Measurements from ENCODE around the gene CBX5.
"Not testable (repeated sequence)": the region's sequence is repeated elsewhere in the genome, so short reads cannot be mapped to it uniquely, and the experiment has no call there.

Gene CBX5

DNA sequence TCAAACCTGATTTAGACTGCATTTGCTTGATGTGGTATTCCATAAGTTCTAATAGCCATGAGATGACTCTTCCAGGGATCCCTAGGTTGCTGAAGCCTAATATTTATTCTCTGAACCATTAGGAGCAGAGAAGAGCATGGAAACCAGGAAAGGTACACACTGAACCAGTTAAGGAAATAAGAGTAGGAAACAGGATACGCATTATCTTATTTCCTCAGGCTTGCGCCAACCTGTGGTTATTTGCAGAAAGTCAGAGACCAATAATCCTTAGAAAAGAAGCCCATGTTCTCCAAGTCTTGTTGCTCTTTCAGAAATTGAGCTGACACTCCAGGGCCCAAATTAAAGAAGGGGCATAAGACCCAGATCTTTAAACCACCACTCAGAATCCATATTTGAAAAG lies 49.4 kb downstream of the CBX5 start:
- DNase-seq, result no peak
- TF ChIP-seq, protein P1, sequence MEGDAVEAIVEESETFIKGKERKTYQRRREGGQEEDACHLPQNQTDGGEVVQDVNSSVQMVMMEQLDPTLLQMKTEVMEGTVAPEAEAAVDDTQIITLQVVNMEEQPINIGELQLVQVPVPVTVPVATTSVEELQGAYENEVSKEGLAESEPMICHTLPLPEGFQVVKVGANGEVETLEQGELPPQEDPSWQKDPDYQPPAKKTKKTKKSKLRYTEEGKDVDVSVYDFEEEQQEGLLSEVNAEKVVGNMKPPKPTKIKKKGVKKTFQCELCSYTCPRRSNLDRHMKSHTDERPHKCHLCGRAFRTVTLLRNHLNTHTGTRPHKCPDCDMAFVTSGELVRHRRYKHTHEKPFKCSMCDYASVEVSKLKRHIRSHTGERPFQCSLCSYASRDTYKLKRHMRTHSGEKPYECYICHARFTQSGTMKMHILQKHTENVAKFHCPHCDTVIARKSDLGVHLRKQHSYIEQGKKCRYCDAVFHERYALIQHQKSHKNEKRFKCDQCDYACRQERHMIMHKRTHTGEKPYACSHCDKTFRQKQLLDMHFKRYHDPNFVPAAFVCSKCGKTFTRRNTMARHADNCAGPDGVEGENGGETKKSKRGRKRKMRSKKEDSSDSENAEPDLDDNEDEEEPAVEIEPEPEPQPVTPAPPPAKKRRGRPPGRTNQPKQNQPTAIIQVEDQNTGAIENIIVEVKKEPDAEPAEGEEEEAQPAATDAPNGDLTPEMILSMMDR (IDR thresholded peaks at IDR 0.05; ENCODE audit: low read depth, low read length), result no peak
- H3K27me3 ChIP-seq, result no peaks in the 10 kb centered on the region
- peaks cover 26% of the 10 kb centered on the region for H3K36me3 ChIP-seq
- H3K4me3 ChIP-seq (ENCODE audit: low read depth, low read length), result no peak overlapping the region
- no peaks in the 10 kb centered on the region for H3K9me3 ChIP-seq
- no peaks in the 10 kb centered on the region; the same call in 1 of the 2 replicates for H3K4me1 ChIP-seq

DNA sequence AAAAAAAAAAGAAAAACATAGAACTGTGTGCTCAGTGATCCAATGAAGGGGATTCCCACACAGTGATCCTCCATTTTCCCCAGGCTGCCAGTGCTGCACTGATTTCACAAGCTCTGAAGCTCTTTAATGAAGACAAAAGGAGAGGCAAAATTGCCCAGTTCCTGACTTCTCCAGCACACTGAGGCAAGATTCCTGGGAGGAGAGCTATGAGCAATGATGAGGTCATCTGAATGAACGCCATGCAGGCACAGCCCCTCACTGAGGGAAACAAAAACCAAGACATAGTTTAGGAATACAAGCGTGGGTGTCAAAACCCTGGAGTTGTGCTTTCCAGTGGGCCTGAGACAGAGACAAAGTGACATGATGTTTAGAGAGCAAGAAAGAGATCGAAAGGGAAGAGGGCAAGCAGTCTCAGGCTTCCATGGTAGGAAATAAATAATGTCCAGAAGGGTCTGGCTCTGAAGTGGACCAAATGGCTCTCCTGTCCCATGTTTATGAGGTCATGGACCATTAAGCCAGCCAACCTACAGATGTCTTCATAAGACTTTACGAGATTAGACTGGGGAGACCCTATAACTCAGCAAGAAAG lies 50.2 kb downstream of the CBX5 start:
- no peak for DNase-seq
- Histone ChIP-seq H3K4me3 (ENCODE audit: low read depth, low read length) (no peak overlapping the region), H3K9me3 (no peaks in the 10 kb centered on the region), H3K27me3 (no peaks in the 10 kb centered on the region), H3K4me1 (no peaks in the 10 kb centered on the region; the same call in 1 of the 2 replicates), H3K36me3 (peaks cover 25% of the 10 kb centered on the region)
- TF ChIP-seq, protein P1 (IDR thresholded peaks at IDR 0.05; ENCODE audit: low read depth, low read length), result no peak

DNA sequence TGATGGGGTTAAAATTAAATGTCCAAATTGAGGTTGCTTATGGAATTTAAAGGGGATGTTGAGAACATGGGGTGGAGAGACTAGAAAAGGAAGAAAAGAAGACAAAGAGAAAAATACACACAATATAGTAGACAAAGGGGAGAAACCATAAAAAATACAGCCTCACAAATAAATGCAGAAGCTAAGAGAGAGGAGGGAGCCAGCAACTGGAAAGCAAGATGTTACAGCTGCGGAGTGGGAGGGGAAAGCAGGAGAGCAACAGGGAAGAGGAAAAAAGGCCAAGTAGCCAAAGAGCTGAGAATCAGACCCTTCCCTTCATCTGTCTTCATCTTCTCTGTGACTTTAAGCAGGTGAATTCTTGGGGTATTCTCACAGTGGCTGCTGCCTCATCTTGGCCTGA lies 51.5 kb downstream of the CBX5 start:
- H3K36me3 ChIP-seq, result peaks cover 17% of the 10 kb centered on the region
- no peaks in the 10 kb centered on the region for H3K9me3 ChIP-seq
- H3K4me3 ChIP-seq (ENCODE audit: low read depth, low read length), result no peak overlapping the region
- no peaks in the 10 kb centered on the region; the same call in 1 of the 2 replicates for H3K4me1 ChIP-seq
- DNase-seq, result no peak
- TF ChIP-seq, protein P1 (IDR thresholded peaks at IDR 0.05; ENCODE audit: low read depth, low read length), result no peak
- H3K27me3 ChIP-seq, result no peaks in the 10 kb centered on the region

DNA sequence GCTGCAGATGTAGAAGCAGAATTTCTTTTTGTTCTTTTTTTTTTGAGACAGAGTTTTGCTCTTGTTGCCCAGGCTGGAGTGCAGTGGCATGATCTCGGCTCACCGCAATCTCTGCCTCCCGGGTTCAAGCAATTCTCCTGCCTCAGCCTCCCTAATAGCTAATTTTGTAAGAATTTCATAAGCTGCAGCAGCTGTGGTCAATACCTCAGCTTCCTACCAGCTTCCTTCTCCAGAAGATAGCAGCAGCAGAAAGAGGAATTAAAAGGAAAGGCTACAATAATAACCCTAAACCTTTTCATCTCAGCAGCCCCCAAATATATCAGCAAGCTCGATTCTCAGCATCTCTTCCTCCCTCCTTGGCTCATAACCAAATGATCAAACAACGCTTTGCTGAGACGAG lies 52.0 kb downstream of the CBX5 start:
- not testable (repeated sequence) for H3K4me1 ChIP-seq; DNase-seq; H3K27me3 ChIP-seq; H3K4me3 ChIP-seq (ENCODE audit: low read depth, low read length); H3K9me3 ChIP-seq
- H3K36me3 ChIP-seq, result peaks cover 14% of the 10 kb centered on the region

DNA sequence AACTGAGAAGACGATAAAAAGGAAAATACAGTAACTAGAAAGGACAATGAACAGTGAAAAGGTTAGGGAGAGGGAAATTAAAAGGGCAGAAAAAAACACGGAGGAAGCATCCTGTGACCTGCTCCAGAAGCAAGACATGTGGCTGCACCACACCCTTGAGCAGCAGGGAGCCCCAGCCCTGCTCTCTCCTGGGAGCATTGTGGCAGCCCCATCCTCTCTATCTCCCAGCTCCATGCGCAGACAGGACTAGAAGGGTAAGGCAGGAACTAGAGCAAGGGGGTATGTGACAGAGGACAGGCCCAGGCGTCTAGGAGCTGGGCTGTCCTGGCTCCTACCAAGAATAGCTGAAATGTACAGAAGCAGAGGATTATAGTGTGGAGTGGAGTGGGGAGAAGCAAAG lies 52.5 kb downstream of the CBX5 start:
- no peak for DNase-seq
- Histone ChIP-seq H3K9me3 (no peaks in the 10 kb centered on the region), H3K27me3 (no peaks in the 10 kb centered on the region), H3K4me3 (ENCODE audit: low read depth, low read length) (no peak overlapping the region), H3K4me1 (no peaks in the 10 kb centered on the region; the same call in 1 of the 2 replicates), H3K36me3 (peaks cover 11% of the 10 kb centered on the region)
- TF ChIP-seq, protein P1 (IDR thresholded peaks at IDR 0.05; ENCODE audit: low read depth, low read length), result no peak

DNA sequence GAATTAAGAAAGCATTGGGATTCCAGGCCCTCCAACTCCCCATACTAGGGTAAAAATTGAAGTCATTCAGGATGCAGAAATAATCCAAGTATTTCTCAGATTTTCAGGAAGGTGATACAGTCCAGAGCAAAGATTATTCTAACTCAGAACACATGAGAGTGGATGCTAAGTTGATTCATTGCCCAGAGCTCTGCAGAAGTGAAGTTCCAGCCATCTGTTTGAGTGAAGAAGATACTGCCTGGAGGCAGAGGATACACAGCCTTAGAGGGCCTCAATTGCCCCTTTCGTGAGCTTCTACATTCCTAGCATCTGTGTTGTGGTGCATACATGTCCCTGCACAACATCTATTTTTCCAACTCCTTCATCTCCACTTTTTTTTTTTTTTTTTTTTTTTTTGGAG lies 54.3 kb downstream of the CBX5 start:
- no peak overlapping the region for H3K4me3 ChIP-seq (ENCODE audit: low read depth, low read length)
- no peak for DNase-seq
- no peaks in the 10 kb centered on the region; the same call in 1 of the 2 replicates for H3K4me1 ChIP-seq
- TF ChIP-seq, protein P1 (IDR thresholded peaks at IDR 0.05; ENCODE audit: low read depth, low read length), result no peak
- no peaks in the 10 kb centered on the region for H3K9me3 ChIP-seq
- no peaks in the 10 kb centered on the region for H3K27me3 ChIP-seq
- peaks cover 10% of the 10 kb centered on the region for H3K36me3 ChIP-seq

Data from BE2C (cell line).